Measurements from ENCODE around the gene VPS39.

Gene VPS39

GRCh38 chr15:42201801-42202200 is 6.3 kb downstream of the VPS39 start:
- no peak for DNase-seq (ENCODE audit: low read depth)

GRCh38 chr15:42199126-42199525 is 9.0 kb downstream of the VPS39 start:
- DNase-seq (ENCODE audit: low read depth) = no peak

GRCh38 chr15:42198516-42198915 is 9.6 kb downstream of the VPS39 start:
- DNase-seq (ENCODE audit: low read depth) = no peak

GRCh38 chr15:42194513-42194912 is 13.6 kb downstream of the VPS39 start:
- DNase-seq (ENCODE audit: low read depth) = no peak

GRCh38 chr15:42193383-42193782 is 14.7 kb downstream of the VPS39 start:
- DNase-seq (ENCODE audit: low read depth) = no peak

- DNase-seq (ENCODE audit: low read depth) = no peak
These were observed 16.3 kb downstream of the VPS39 start for GRCh38 chr15:42191610-42192346.

GRCh38 chr15:42190370-42190769 is 17.7 kb downstream of the VPS39 start:
- DNase-seq (ENCODE audit: low read depth) = no peak

GRCh38 chr15:42185801-42186200 is 22.3 kb downstream of the VPS39 start:
- DNase-seq (ENCODE audit: low read depth) = no peak

- no peak for DNase-seq (ENCODE audit: low read depth)
These were observed 23.4 kb downstream of the VPS39 start for GRCh38 chr15:42184736-42185135.

- DNase-seq (ENCODE audit: low read depth) = no peak
These were observed 23.8 kb downstream of the VPS39 start for GRCh38 chr15:42184296-42184695.

- DNase-seq (ENCODE audit: low read depth) = no peak
These were observed 25.1 kb downstream of the VPS39 start for GRCh38 chr15:42182961-42183360.

GRCh38 chr15:42182328-42182886 is 25.7 kb downstream of the VPS39 start:
- no peak for DNase-seq (ENCODE audit: low read depth)

GRCh38 chr15:42178056-42178455 is 30.0 kb downstream of the VPS39 start:
- no peak for DNase-seq (ENCODE audit: low read depth)

GRCh38 chr15:42175671-42176070 is 32.4 kb downstream of the VPS39 start:
- DNase-seq (ENCODE audit: low read depth) = no peak

GRCh38 chr15:42172475-42172874 is 35.6 kb downstream of the VPS39 start:
- DNase-seq (ENCODE audit: low read depth) = no peak

- no peak for DNase-seq (ENCODE audit: low read depth)
These were observed 36.3 kb downstream of the VPS39 start for GRCh38 chr15:42171795-42172194.

GRCh38 chr15:42171122-42171521 is 37.0 kb downstream of the VPS39 start:
- no peak for DNase-seq (ENCODE audit: low read depth)

- DNase-seq (ENCODE audit: low read depth) = no peak
These were observed 41.7 kb downstream of the VPS39 start for GRCh38 chr15:42166225-42166940.

- no peak for DNase-seq (ENCODE audit: low read depth)
These were observed 43.0 kb downstream of the VPS39 start for GRCh38 chr15:42165106-42165505.

GRCh38 chr15:42163947-42164550 is 44.1 kb downstream of the VPS39 start:
- DNase-seq (ENCODE audit: low read depth) = no peak

GRCh38 chr15:42163291-42163690 is 44.8 kb downstream of the VPS39 start:
- no peak for DNase-seq (ENCODE audit: low read depth)

GRCh38 chr15:42160136-42160535 is 48.0 kb downstream of the VPS39 start:
- no peak for DNase-seq (ENCODE audit: low read depth)
